GM12864 (cell line): Measurements from ENCODE around the gene CLK1.
A peak's percentile ranks its signal among the peaks of the same experiment; 100 is the strongest.
"Not testable (repeated sequence)": the region's sequence is repeated elsewhere in the genome, so short reads cannot be mapped to it uniquely, and the experiment has no call there.

Experiments used
- DNase-seq: peaks from one replicate; pipeline ENCODE4 v3.0.0-alpha.2; 2011; ENCODE audit warnings: low read depth
- H3K4me3 ChIP-seq: 2 replicates; pipeline ENCODE4 v1.5.1; 2011; ENCODE audit warnings: mild to moderate bottlenecking, low read depth, low read length, control low read depth
- TF ChIP-seq, protein P1 (sequence below): IDR thresholded peaks from 2 replicates; pipeline ENCODE4 v1.5.1; 2011; ENCODE audit warnings: low read depth, mild to moderate bottlenecking, moderate library complexity, low read length, control low read depth, inconsistent platforms; ENCODE audit errors: missing control alignments

The CLK1 gene

DNA sequence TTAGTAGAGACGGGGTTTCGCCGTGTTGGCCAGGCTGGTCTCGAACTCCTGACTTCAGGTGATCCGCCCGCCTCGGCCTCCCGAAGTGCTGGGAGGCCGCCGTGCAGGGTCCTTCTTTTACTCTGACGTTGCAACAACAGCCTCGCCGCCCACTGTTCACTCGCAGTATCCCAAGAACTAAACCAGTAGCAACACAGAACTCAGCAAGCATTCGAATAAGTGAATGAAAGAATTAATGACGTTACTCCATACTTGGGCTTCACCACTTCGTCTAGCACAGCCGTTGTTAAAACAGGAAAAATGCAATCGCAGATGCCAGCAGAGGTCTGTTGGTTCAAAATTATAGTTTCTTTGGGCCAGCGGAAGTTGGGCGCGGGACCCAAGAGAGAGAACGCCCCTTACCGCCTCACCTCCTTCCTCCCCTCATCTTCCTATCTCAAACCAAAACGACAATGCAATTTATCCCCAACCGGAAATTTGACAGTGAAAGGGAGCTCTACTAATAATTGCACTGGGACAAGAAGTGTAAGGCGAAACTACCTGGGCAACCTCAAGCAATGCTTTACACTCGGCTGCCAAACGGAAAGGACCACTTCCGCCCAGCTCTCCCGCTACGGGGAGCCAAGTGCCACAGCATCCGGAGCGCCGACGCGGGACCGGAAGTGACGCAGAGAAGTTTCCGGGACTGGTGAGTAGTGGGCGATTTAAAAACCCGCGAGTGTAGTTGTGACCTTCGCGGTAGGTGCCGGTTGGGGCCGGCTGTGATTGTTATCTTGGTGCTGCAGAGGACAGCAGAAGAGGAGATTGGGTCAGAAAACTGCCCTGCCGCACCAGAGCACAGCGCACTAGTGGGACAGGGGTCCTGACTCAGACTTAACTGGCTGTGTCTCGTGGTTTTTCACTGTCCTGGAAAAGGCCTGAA, 24.5 kb upstream of the CLK1 start, which contains the start of the genes NIF3L1 and PPIL3:
Gene NIF3L1 (plus strand): TSS at position 668 of the 922 bp plus-strand sequence. CDS start 2,573 bp downstream, outside the sequence.
Gene PPIL3 (minus strand): TSS at position 374 of the 922 bp plus-strand sequence. CDS start 1,462 bp downstream, outside the sequence.
- DNase-seq, result peak; percentile 98
- TF ChIP-seq, protein P1, sequence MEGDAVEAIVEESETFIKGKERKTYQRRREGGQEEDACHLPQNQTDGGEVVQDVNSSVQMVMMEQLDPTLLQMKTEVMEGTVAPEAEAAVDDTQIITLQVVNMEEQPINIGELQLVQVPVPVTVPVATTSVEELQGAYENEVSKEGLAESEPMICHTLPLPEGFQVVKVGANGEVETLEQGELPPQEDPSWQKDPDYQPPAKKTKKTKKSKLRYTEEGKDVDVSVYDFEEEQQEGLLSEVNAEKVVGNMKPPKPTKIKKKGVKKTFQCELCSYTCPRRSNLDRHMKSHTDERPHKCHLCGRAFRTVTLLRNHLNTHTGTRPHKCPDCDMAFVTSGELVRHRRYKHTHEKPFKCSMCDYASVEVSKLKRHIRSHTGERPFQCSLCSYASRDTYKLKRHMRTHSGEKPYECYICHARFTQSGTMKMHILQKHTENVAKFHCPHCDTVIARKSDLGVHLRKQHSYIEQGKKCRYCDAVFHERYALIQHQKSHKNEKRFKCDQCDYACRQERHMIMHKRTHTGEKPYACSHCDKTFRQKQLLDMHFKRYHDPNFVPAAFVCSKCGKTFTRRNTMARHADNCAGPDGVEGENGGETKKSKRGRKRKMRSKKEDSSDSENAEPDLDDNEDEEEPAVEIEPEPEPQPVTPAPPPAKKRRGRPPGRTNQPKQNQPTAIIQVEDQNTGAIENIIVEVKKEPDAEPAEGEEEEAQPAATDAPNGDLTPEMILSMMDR, result no peak
- peak within 1 kb of the TSS; percentile 87 for H3K4me3 ChIP-seq

DNA sequence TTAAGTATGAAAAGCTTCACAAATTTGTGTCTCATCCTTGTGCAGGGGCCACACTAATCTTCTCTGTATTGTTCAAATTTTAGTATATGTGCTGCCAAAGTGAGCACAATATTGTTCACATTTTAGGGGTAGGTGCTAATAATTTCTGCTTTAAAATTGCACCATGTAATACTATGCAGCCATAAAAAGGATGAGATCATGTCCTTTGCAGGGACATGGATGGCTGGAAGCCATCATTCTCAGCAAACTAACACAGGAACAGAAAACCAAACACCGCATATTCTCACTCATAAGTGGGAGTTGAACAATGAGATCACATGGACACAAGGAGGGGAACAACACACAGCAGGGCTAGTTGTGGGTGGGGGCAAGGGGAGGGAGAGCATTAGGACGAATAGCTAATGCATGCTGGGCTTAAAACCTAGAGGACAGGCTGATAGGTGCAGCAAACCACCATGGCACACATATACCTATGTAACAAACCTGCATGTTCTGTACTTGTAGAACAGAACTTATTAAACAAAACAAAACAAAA, 17.3 kb upstream of the CLK1 start:
- DNase-seq, H3K4me3 ChIP-seq: not testable (repeated sequence)

DNA sequence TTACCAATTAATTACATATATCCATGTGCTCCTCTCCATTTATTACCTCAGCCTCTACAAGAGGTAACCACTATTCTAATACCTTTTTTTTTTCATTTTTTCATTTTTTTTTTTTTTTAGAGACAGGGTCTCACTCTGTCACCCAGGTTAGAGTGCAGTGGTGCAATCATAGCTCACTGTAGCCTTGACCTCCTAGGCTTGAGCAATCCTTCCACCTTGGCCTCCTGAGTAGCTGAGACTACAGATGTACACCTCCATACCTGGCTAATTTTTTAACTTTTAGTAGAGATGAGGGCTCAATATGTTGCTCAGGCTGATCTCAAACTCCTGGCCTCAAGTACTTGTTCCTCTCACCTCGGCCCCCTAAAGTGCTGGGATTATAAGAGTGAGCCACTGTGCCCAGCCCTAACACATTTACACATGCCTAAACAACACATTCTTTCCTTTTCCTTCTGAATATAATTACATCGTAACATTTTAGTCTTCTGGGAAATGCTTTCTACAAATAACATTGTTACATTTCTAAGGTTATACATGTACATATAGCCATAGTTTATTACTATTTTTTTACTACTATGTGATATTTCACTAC, 13.9 kb upstream of the CLK1 start:
- TF ChIP-seq, protein P1, result no peak
- DNase-seq, result no peak
- no peak overlapping the region for H3K4me3 ChIP-seq

DNA sequence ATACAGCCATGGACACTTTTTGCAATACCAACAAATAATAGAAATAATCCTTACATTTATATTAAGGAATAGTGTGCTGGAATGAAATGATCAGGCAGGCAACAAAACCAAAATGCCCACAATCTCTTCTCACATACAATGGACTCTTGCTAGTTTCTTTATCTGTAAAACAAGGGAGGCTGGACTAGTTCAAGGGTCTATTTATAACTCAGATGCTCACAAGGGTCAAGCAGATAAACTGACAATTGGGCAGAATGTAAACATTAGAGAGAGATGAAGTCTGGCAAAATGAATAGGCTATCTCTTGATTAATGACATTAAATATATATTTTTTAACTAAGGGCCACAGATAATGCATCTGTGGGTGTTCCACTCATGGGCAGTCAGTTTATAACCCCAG, 13.0 kb upstream of the CLK1 start:
- DNase-seq, result no peak
- TF ChIP-seq, protein P1, result no peak
- no peak overlapping the region for H3K4me3 ChIP-seq

DNA sequence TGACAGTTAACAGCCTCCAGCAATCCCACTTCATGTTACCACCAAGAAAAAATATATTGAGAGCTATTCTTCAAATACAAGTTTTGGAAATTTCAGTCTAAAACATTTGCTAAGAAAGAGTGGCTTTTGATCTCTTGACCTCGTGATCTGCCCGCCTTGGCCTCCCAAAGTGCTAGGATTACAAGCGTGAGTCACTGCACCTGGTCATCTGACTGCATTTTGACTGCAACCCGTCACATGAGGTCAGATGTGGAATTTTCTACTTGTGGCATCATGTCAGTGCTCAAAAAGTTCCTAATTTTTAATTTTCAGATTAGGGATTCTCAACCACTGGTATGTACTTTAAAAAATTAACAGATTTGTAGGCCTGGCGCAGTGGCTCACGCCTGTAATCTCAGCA, 9.1 kb upstream of the CLK1 start:
- TF ChIP-seq, protein P1, result no peak
- no peak for DNase-seq
- H3K4me3 ChIP-seq, result no peak overlapping the region

DNA sequence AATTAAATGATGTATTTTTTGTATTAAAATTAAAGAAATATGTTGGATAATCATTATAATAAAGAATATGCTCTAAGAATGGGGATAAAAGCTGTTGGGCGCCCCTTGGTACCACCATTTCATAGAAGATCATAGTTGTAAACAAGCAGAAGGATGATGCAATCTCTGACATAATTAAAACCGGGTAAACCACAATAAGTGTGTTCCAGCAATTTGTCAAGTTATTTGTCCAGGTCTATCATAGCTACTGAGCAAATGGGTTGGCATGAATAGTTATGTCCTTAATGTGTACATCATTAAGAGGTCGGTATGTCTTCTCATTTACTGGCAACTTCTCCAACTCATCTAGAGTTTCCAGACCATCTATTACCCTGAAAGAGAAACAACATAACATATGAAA, 6.7 kb upstream of the CLK1 start:
- H3K4me3 ChIP-seq, result no peak overlapping the region
- DNase-seq, result no peak
- TF ChIP-seq, protein P1, result no peak

DNA sequence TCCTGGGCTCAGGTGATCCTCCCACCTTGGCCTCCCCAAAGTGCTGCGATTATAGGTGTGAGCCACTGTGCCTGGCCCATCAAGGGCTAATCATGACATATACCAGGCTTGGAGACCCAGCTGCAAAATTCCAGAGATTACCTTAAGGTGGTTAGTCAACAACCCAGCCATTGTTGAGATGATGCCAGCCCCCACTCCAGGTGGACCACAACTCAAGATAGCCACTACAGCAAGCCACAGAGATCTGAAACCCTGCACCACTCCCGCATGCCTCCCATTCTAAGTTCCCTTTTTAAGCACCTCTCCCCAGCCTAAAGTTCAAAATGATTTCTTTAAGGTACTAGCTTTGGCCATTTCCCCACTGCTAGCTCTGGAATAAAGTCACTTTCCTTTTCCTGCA, 4.6 kb upstream of the CLK1 start:
- TF ChIP-seq, protein P1, result no peak
- DNase-seq, result no peak
- H3K4me3 ChIP-seq, result no peak overlapping the region
